ENCODE results near the gene SFMBT1.
A peak's percentile ranks its signal among the peaks of the same experiment; 100 is the strongest.

The SFMBT1 gene, protein sequence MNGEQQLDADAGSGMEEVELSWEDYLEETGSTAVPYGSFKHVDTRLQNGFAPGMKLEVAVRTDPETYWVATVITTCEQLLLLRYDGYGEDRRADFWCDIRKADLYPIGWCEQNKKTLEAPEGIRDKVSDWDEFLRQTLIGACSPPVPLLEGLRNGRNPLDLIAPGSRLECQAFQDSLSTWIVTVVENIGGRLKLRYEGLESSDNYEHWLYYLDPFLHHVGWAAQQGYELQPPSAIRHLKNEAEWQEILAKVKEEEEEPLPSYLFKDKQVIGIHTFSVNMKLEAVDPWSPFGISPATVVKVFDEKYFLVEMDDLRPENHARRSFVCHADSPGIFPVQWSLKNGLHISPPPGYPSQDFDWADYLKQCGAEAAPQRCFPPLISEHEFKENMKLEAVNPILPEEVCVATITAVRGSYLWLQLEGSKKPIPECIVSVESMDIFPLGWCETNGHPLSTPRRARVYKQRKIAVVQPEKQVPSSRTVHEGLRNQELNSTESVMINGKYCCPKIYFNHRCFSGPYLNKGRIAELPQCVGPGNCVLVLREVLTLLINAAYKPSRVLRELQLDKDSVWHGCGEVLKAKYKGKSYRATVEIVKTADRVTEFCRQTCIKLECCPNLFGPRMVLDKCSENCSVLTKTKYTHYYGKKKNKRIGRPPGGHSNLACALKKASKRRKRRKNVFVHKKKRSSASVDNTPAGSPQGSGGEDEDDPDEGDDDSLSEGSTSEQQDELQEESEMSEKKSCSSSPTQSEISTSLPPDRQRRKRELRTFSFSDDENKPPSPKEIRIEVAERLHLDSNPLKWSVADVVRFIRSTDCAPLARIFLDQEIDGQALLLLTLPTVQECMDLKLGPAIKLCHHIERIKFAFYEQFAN

DNA sequence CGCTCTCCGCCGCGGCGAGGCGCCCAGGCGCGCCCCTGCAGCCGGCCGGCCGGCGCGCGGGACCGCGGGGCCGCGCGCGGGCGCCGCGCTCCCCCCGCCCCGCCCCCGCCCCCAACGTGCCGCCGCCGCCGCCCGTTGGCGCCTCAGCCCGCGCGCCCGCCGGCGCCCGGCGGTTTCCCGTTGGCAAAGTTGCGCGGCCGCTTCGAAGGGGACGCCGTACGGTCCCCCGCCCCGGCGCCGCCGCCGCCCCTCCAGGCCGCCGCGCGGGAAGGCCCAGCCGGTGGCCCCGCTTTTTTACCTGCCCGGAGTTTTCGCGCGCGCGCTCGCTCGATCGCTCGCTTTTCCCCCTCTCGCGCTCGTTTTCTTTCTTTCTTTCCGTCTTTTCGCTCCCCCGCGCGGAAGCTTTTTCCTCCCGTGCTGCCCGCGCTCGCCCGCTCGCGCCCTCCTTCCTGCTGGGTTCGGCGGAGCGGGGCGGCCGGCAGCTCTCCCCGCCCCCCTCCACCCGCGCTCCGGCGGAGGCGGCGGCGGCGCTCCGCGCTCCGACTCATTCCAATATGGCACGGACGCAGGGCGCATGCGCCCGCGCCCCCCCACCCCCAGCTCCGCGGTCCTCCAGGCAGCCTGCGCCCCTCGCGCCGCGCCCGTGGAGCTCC lies at the start of gene SFMBT1:
SFMBT1 (minus strand) TSS at position 556 of the 653 bp plus-strand sequence. CDS start 76,945 bp downstream, outside the sequence.
- peak; percentile 42 for DNase-seq (ENCODE audit: low read depth)

DNA sequence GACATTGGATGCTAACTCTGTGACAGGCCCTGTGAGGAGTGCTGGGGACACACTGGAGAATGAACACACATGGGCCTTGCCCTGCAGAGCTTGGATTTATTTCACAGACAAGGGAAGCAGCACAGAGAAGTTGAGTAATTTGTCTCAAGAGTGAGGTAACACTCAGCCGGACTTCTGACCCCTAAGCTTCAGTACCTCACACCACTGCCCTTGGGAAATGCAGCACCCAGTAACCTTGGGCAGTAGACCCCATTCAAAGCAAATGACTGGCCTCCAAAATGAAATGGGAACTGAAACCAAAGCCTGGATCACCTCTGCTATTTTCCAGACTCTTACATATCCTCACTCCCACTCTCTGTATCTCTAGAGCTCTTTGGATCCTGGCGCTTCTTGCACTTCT lies 47.1 kb upstream of the SFMBT1 start:
- no peak for DNase-seq (ENCODE audit: low read depth)

DNA sequence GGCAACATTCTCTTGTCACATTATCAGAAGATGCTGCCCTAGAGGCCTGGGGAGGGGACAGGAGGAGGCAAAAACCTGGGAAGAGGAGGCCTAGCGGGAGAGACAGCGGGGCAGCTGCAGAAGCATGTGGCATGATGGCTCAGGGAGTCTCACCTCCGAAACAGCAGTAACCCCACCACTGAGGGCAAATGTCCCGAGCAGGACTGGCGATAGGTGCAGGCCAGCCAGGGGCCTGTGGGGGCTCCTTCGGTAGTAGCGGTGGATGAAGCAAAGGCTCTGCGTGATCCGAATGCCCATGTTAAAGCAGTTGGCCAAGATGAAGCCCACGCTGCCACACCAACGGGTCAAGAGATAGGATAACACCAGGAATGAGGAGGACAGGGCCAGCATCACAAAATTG lies 46.3 kb upstream of the SFMBT1 start:
- DNase-seq (ENCODE audit: low read depth): no peak

GRCh38 chr3:53091011-53091410 lies 45.1 kb upstream of the SFMBT1 start:
- DNase-seq (ENCODE audit: low read depth): no peak

DNA sequence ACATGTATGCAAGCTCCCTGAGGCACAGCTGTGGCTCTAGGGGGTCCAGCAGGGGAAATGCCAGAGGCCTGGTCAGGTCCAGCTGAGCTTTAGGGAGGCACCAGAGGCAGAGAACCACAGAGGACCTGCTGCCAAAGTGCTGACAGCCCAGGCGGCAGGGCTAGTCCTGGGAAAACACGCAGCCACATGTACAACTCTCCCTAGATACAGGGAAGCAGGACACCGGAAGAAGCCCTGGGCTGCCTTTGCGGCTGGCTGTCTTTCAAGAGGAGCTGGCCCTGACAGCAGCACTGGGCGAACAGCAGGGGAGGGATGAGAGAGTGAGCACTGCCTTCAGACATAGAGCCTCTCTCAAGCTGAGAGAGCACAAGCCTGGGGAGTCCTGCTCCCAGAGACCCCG lies 43.6 kb upstream of the SFMBT1 start:
- DNase-seq (ENCODE audit: low read depth): no peak

DNA sequence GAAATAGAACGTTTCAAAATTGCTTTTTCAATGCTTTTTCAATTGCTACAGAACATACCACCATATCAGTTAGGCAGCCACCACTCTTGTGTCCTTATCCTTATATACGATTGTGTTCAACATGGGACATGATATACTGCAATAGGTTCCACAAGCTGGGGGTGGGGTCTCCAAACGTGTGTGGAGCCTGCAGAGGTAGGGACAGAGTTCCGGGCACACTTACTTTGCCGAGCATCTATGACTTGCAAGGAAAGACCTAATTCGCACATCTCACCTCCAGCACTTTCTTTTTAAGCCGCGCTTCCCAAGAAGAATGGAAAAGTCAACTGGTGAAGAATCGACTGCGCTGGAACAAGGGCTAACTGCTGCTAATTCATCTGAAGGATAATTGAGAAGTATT lies 39.6 kb upstream of the SFMBT1 start:
- DNase-seq (ENCODE audit: low read depth): no peak

DNA sequence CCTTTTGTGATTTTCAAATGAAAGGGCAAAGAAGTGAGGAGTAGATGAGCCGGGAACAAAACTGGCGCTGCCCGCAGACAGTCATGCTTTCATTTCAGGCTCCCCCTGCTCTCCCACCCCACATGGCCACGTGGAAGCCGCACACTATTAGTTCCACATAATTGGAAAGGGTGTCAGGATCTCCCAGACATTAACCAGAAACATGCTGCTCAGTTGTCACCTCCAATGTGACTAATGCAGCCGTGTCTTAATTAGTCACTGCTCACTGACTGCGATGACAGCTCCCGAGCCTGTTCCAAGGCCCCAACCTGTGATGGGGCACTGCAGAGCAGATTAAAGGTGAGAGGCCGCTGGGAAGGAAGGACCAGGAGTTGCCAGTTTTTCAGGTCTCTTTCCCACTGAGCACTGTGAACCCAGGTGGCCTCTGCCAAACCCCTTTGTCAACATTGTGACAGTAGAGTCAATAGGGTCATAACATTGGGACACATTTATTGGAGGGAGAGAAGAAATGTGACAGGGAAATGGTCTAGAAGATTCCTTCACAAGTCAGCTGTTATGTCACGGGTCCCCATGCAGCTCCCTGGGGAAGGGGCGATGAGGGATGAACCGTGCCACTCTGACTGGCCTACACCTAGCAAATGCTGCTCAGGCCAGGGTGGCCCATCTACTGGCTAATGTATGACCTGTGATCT lies 38.6 kb upstream of the SFMBT1 start:
- no peak for DNase-seq (ENCODE audit: low read depth)

DNA sequence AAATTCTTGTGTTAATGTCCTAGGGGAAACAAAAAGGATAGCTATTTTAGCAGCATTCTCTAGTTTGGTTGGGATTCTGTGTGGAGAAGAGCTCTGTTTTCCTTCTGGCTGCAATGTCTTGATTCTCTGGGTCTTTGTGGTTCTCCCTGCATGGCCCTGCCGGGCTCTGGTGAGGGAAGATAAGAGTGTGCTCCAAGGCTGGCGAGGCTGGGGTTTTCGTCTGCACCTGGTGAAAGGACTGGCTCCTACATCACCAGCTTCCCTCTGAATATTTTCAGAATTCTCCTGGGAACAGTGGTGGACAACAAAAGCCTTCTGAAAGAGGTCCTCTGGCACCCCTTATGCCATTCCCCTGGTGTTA lies 38.1 kb upstream of the SFMBT1 start:
- DNase-seq (ENCODE audit: low read depth): no peak

DNA sequence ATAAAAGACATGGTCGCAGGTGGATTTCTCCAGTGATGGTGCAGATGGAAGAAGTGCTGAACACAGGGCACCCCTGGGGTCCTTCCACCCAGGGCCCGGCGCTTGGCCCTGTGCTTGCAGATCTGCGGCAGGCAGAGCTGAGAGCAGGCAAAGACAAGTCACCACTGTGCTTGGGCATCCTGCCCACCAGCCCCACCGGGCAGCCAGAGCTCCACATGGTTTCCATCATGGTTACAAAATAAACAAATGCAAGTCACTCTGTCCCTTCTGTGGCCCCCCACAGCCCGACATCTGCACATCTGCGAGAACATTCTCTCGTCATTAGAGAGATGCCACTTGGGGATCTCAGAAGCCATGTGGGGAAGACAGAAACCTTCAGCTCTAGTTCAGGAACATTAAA lies 37.6 kb upstream of the SFMBT1 start:
- no peak for DNase-seq (ENCODE audit: low read depth)

DNA sequence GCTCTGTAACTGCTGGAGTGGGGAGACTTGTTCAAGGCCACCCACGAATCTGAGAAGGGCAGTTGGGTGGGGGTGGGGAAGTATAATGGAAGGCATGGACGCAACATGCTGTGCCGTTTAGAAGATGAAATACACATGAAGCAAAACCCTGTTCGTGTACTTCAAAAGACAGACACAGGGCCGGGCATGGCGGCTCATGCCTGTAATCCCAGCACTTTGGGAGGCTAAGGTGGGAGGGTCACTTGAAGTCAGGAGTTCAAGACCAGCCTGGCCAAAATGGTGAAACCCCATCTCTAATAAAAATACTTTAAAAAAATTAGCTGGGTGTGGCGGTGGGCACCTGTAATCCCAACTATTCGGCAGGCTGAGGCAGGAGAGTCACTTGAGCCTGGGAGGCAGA lies 36.9 kb upstream of the SFMBT1 start:
- no peak for DNase-seq (ENCODE audit: low read depth)

DNA sequence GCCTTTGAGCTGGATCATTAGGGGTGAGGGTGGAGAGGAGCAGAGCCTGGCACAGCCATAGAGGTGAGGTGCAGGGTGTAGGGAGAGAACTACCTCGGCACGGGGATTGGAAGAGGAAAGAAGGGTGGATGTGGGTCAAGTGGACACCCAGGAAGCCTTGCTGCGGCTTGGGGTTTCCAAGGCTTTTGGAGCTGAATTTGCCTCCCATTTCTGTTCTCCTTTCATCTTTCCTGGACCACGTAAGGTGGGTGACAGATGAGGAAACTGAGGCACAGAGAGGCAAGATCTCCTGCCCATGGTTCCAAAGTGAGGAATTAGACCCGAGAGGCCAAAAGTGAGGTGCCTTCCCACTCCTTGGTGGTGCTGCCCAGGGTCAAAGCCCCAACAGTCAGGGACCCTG lies 35.4 kb upstream of the SFMBT1 start:
- no peak for DNase-seq (ENCODE audit: low read depth)

- DNase-seq (ENCODE audit: low read depth): no peak
These were observed 34.8 kb upstream of the SFMBT1 start for GRCh38 chr3:53080612-53081205.

DNA sequence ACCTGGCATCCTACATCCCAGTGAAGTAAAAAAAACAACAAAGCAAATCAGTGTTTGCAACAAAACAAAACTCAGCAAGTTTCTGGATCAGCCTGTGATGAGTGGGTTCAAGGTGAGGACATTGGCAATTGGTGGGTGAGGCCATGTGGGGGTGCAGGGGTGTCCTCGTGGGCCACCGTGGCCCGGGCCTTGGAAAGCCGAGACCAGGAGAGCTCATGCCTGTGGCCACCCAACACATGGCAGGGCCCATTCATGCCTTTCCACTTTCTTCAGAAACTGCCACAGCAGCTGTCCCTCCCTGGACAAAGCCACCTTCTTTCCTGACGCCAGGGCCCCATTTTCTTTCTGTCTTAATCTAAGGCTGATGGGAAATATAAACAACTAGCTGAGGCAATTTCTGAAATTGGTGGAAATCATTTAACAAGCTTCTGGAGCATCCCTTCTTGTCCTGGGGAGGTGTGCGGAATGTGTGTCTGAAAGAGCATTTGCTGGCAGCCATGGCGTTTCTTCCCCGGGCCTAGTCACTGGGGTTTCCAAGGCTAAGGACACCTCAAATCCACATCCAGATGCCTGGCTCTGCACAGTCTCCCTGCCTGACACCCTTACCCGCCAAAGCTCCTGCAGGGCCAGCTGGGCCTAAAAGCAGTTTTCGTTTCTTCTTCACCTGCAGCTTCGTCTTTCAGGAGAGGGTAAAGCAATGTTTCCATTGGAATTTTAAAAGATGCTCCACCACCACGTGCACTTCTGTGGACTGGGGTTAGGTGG lies 34.1 kb upstream of the SFMBT1 start:
- DNase-seq (ENCODE audit: low read depth): no peak

GRCh38 chr3:53079147-53079546 lies 33.3 kb upstream of the SFMBT1 start:
- DNase-seq (ENCODE audit: low read depth): no peak

DNA sequence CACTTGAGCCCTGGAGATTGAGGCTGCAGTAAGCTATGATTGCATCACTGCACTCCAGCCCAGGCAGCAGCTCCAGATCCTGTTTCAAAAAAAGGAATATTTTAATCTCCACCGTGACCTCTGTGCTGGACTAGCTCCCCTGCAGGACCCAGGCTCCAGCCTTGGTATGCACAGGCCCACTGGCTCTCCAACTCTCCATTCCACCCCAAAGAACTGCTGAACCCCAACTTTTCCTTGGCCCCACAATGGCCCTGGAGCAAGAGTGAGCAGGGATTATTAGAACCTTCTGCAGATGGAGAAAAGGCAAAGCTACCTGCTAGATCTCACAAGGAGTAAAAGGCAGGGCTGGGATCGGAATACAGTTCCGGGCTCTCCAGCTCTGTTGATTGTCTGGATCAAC lies 32.8 kb upstream of the SFMBT1 start:
- DNase-seq (ENCODE audit: low read depth): no peak

GRCh38 chr3:53077476-53078220 lies 31.8 kb upstream of the SFMBT1 start:
- no peak for DNase-seq (ENCODE audit: low read depth)

- no peak for DNase-seq (ENCODE audit: low read depth)
These were observed 29.9 kb upstream of the SFMBT1 start for GRCh38 chr3:53075743-53076140.

DNA sequence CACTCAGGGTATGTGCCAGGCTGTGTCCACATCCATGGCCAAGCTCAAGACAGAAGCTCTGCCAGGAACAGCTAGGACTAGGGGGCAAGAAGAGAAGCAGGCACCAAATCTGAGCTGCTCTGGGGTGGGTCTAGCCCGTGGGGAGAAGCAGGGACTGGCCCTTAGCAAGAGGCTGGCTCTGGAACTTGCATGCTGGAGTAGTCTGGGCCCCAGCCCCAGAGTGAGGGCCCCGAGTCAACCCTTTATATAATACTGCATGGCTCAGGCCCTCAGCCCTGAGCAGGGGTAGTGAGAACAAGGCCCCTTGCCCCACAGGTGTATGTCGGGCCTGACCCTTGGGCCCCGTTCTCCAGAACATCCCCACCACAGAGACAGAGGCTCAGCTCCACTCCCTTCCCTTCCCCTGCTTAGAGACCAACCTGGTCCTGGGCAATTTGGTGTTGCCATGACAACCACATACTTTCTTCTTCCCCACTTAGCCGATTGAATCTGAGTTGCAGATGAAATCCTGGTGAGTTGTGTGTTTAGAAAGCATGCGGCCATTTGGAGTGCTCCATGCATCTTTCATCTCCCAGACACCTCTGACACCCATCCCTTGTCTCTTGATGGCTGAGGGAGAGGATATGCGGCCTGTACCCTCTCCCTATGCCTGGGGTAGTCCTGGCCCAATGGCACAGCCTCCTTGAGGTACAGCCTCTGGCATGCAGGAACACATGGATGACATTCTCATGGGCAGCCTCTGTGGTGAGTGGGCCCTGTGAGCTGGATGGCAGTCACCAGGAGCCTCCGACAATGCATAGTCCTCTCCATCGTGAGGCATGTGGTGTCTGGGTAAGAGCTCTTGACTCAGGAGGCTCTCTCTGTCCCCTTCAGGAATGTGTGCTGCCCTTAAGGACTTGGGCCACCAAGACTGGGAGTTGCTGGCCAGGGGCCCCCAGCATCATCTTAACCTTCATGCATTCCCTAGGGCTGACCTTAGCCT lies 29.2 kb upstream of the SFMBT1 start:
- no peak for DNase-seq (ENCODE audit: low read depth)

- no peak for DNase-seq (ENCODE audit: low read depth)
These were observed 28.5 kb upstream of the SFMBT1 start for GRCh38 chr3:53074366-53074696.

All from stimulated activated CD8-positive, alpha-beta memory T cell treated with anti-CD3 and anti-CD28 coated beads, Interleukin-15, amount 100 ng/mL, for 1 hour (primary cell).